ENCODE measurements around the gene ITGBL1. TPM values are rescaled to one million over a fixed set of nuclear protein-coding genes. Genes with fewer than 3 reads are reported as not detected.

Gene ITGBL1
- total and polyA plus RNA-seq, 8 donors = 0.53 to 36.6 (median 4.8) TPM; not detected in 1

DNA sequence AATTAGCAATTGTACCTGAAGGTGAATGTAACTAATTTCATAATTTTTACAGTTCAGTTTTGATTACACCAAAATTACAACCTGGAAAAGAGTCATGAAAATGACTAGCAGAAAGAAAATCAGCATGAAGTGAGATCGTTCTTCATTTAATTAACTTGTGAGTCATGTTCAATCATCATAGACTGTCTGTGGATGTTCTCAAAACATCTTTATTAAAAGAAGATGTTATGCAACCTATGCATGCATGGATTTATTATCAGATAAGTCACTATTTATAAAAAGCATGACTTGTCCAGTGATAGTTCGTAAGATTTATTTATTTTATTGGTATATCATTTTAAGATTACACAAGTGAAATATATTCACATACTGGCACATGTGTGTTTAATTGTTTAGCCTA, 245.9 kb downstream of the ITGBL1 start:
- H3K4me3 ChIP-seq = no peak overlapping the region
- H3K27ac ChIP-seq = no peak overlapping the region
- WGBS, 5 donors = 71 to 84% (median 79%) methylated on average over 2 of the region's 2 CpGs
- no peak for TF ChIP-seq EP300 (IDR thresholded peaks at IDR 0.05)
- TF ChIP-seq POLR2A (IDR thresholded peaks at IDR 0.05) = no peak
- no peak for TF ChIP-seq POLR2AphosphoS5 (IDR thresholded peaks at IDR 0.05)
- TF ChIP-seq, protein P1, sequence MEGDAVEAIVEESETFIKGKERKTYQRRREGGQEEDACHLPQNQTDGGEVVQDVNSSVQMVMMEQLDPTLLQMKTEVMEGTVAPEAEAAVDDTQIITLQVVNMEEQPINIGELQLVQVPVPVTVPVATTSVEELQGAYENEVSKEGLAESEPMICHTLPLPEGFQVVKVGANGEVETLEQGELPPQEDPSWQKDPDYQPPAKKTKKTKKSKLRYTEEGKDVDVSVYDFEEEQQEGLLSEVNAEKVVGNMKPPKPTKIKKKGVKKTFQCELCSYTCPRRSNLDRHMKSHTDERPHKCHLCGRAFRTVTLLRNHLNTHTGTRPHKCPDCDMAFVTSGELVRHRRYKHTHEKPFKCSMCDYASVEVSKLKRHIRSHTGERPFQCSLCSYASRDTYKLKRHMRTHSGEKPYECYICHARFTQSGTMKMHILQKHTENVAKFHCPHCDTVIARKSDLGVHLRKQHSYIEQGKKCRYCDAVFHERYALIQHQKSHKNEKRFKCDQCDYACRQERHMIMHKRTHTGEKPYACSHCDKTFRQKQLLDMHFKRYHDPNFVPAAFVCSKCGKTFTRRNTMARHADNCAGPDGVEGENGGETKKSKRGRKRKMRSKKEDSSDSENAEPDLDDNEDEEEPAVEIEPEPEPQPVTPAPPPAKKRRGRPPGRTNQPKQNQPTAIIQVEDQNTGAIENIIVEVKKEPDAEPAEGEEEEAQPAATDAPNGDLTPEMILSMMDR (IDR thresholded peaks at IDR 0.05) = no peak
- no peaks in the 10 kb centered on the region for H3K9me3 ChIP-seq
- no peaks in the 10 kb centered on the region for H3K27me3 ChIP-seq
- H3K4me1 ChIP-seq = no peaks in the 10 kb centered on the region
- no peak for DNase-seq
- H3K36me3 ChIP-seq = no peaks in the 10 kb centered on the region
- intact Hi-C loops (cut with DNase I; ENCODE audit: low total_unique reads) = no loop called here

DNA sequence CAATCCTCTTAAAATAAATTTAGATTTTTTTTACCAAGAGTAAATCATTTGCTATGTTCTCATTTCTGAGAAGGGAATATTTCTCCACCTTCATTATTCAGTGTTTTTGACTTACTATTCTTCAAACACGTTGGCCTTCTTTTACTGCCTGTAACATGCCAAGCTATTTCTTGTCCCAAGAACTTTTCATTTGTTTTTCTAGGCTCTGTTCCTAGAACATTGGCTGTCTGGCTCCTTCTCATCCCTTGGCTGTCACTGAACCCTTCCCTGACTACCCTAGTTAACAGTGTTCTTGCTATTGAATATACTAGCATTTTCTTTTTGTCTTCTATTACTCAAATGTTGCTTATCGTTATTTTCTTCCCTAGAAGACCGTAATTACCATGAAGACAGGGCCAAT, 248.1 kb downstream of the ITGBL1 start:
- H3K9me3 ChIP-seq = no peaks in the 10 kb centered on the region
- DNase-seq = no peak
- no peaks in the 10 kb centered on the region for H3K36me3 ChIP-seq
- no peaks in the 10 kb centered on the region for H3K4me1 ChIP-seq
- intact Hi-C loops (cut with DNase I; ENCODE audit: low total_unique reads) = no loop called here
- H3K4me3 ChIP-seq = no peak overlapping the region
- no peaks in the 10 kb centered on the region for H3K27me3 ChIP-seq
- WGBS, 5 donors = 81 to 89% (median 83%) methylated on average over 3 of the region's 3 CpGs
- TF ChIP-seq EP300 (IDR thresholded peaks at IDR 0.05) (no peak), POLR2AphosphoS5 (IDR thresholded peaks at IDR 0.05) (no peak), POLR2A (IDR thresholded peaks at IDR 0.05) (no peak)
- TF ChIP-seq, protein P1 (IDR thresholded peaks at IDR 0.05) = no peak
- no peak overlapping the region for H3K27ac ChIP-seq

DNA sequence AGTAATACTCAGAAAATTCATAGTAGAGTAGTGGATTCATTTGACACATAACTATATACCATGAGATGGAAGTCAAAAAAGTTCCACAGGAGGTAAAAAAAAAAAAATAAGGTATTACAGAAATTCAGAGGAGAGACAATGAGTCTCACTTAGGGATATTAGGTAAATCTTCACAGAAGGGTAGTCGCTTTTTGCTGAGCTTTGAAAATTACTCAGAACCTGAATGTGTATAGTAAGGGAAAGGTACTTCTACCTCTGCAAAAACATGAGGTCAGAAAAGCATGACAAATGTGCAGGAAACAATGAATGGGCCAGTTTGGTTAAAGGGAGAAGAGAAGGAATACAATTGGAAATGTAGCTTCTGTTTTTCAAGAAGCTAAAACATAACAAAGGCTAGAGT, 250.6 kb downstream of the ITGBL1 start:
- intact Hi-C loops (cut with DNase I; ENCODE audit: low total_unique reads) = no loop called here
- no peak for TF ChIP-seq POLR2A (IDR thresholded peaks at IDR 0.05)
- no peak for TF ChIP-seq POLR2AphosphoS5 (IDR thresholded peaks at IDR 0.05)
- TF ChIP-seq EP300 (IDR thresholded peaks at IDR 0.05) = no peak
- TF ChIP-seq, protein P1 (IDR thresholded peaks at IDR 0.05) = no peak
- H3K27ac ChIP-seq = no peak overlapping the region
- H3K4me3 ChIP-seq = no peak overlapping the region
- no peaks in the 10 kb centered on the region for H3K36me3 ChIP-seq
- 90 to 96% (median 94%) methylated on average over 1 of the region's 1 CpG for WGBS, 5 donors
- no peaks in the 10 kb centered on the region for H3K4me1 ChIP-seq
- H3K9me3 ChIP-seq = no peaks in the 10 kb centered on the region
- H3K27me3 ChIP-seq = no peaks in the 10 kb centered on the region
- DNase-seq = no peak

DNA sequence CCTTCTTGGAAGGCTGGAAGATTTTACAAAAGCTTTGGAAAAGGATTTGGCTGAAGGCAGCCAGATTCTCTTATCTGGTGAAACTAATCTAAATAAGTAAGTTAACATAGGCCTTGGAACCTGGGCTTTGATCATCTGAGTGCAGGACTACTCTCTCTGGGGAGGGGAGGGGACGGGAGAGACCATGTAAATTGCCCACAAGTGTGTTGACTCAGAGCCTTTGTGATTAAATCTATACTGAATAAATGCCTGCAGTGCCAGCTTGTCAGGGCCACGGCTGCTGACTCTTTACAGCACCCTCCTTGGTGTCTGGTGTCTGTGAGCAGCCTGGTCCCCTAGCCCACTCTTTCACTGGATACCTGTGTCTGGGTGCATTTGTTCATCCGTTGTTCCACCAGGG, 251.4 kb downstream of the ITGBL1 start:
- Histone ChIP-seq H3K4me1 (no peaks in the 10 kb centered on the region), H3K27me3 (no peaks in the 10 kb centered on the region), H3K36me3 (no peaks in the 10 kb centered on the region), H3K9me3 (no peaks in the 10 kb centered on the region), H3K4me3 (no peak overlapping the region), H3K27ac (no peak overlapping the region)
- 45 to 66% (median 54%) methylated on average over 3 of the region's 3 CpGs for WGBS, 5 donors
- DNase-seq = no peak
- TF ChIP-seq EP300 (IDR thresholded peaks at IDR 0.05) (no peak), POLR2AphosphoS5 (IDR thresholded peaks at IDR 0.05) (no peak), POLR2A (IDR thresholded peaks at IDR 0.05) (no peak)
- TF ChIP-seq, protein P1 (IDR thresholded peaks at IDR 0.05) = no peak
- intact Hi-C loops (cut with DNase I; ENCODE audit: low total_unique reads) = no loop called here

Measured in stomach (tissue), 9 donors.